Neutrophil (primary cell): ENCODE results near the gene MROH7.

Experiments used
- H3K27ac ChIP-seq: fragments of 200-600 bp; sonication (generic); 2 replicates; pipeline ENCODE4 v1.5.1; 2016; ENCODE audit warnings: mild to moderate bottlenecking, moderate library complexity
- H3K27me3 ChIP-seq: fragments of 200-600 bp; sonication (generic); 2 replicates; pipeline ENCODE4 v1.6.0; 2016; ENCODE audit warnings: mild to moderate bottlenecking
- H3K36me3 ChIP-seq: fragments of 200-600 bp; sonication (generic); 2 replicates; pipeline ENCODE4 v1.5.1; 2017
- H3K4me1 ChIP-seq, 2 experiments: fragments of 200-600 bp in 1 of 2; sonication (generic) in 1 of 2; 1 replicate in 1 of 2; 2 replicates in 1 of 2; pipeline versions ENCODE4 v1.5.1 to v1.6.1; 2013 to 2016; ENCODE audit warnings: low read depth in 1 of 2, low read length in 1 of 2, mild to moderate bottlenecking in 1 of 2, moderate library complexity in 1 of 2; ENCODE audit not compliant: control insufficient read depth in 1 of 2, insufficient read depth in 1 of 2
- H3K4me3 ChIP-seq, 2 experiments: fragments of 200-600 bp in 1 of 2; sonication (generic) in 1 of 2; 1 replicate in 1 of 2; 2 replicates in 1 of 2; pipeline ENCODE4 v1.5.1; 2013 to 2016; ENCODE audit warnings: low read depth in 1 of 2, low read length in 1 of 2, mild to moderate bottlenecking in 1 of 2, moderate library complexity in 1 of 2
- H3K9me3 ChIP-seq: fragments of 200-600 bp; sonication (generic); 2 replicates; pipeline ENCODE4 v1.5.1; 2016
- TF ChIP-seq, protein P1 (sequence below): fragments of 200-600 bp; sonication (generic); IDR thresholded peaks from 2 replicates; pipeline ENCODE4 v1.5.1; 2016; ENCODE audit warnings: antibody characterized with exemption

Gene MROH7

DNA sequence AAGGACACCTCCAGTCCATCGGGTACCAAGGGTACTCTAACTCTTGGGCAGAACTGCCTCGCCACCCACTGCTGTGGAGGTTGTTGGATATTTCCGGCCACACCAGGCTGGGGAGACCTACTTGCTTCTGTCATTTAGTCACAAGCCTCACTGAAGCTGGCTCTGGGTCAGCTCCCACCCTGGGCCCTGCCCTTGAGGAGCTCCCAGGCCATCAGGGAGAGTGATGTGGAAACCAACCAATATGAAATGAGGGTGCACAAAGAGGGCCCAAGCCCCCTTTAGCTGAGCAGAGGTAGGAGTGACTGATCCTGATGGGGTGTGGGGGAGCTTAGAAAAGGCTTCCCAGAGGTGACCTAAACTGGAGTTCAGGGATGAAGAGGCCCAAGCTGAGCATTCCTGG is 103.1 kb downstream of the MROH7 start:
- no peaks in the 10 kb centered on the region for H3K4me1 ChIP-seq
- no peaks in the 10 kb centered on the region for H3K9me3 ChIP-seq
- H3K36me3 ChIP-seq: peaks cover 41% of the 10 kb centered on the region
- H3K27me3 ChIP-seq: no peaks in the 10 kb centered on the region
- H3K27ac ChIP-seq: no peak overlapping the region
- TF ChIP-seq, protein P1, sequence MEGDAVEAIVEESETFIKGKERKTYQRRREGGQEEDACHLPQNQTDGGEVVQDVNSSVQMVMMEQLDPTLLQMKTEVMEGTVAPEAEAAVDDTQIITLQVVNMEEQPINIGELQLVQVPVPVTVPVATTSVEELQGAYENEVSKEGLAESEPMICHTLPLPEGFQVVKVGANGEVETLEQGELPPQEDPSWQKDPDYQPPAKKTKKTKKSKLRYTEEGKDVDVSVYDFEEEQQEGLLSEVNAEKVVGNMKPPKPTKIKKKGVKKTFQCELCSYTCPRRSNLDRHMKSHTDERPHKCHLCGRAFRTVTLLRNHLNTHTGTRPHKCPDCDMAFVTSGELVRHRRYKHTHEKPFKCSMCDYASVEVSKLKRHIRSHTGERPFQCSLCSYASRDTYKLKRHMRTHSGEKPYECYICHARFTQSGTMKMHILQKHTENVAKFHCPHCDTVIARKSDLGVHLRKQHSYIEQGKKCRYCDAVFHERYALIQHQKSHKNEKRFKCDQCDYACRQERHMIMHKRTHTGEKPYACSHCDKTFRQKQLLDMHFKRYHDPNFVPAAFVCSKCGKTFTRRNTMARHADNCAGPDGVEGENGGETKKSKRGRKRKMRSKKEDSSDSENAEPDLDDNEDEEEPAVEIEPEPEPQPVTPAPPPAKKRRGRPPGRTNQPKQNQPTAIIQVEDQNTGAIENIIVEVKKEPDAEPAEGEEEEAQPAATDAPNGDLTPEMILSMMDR: no peak
- H3K4me3 ChIP-seq: no peak overlapping the region

DNA sequence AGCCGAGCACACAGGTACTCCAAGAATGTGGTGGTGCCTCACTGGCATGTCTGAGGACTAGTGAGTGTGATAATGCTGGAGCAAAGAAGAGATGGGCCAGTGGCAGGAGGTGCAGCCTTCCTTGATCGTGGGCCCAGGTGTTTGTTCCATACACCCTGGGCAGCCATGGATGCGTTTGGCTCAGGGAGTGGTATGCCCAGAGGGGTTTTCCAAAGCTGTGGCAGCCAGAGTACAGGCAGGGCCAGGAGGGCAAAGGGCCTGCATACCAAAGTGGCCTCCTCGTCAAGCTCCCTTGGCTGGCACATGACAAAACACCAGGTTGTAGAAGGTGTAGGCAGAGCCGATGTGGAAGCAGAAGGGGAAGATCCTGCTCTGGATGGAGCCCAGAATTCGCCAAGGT is 103.7 kb downstream of the MROH7 start:
- Histone ChIP-seq H3K27ac (no peak overlapping the region), H3K4me3 (no peak overlapping the region), H3K4me1 (no peaks in the 10 kb centered on the region), H3K36me3 (peaks cover 35% of the 10 kb centered on the region), H3K27me3 (no peaks in the 10 kb centered on the region), H3K9me3 (no peaks in the 10 kb centered on the region)
- TF ChIP-seq, protein P1: no peak

DNA sequence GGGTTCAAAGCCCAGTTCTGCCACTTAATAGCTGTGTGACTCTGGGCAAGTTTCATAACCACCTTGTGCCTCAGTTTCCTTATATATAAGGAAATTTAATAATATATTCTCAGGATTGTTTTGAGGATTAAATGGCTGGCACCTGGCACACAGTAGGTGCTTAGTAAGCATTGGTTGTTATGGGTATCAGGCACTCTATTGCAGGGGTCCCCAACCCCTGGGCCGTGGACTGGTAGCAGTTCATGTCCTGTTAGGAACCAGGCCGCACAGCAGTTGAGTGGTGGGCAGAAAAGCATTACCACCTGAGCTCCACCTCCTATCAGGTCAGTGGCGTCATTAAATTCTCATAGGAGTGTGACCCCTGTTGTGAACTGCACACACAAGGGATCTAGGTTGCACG is 104.3 kb downstream of the MROH7 start:
- no peak overlapping the region for H3K4me3 ChIP-seq
- no peaks in the 10 kb centered on the region for H3K9me3 ChIP-seq
- TF ChIP-seq, protein P1: no peak
- H3K27me3 ChIP-seq: no peaks in the 10 kb centered on the region
- H3K27ac ChIP-seq: no peak overlapping the region
- peaks cover 29% of the 10 kb centered on the region for H3K36me3 ChIP-seq
- H3K4me1 ChIP-seq: no peaks in the 10 kb centered on the region

DNA sequence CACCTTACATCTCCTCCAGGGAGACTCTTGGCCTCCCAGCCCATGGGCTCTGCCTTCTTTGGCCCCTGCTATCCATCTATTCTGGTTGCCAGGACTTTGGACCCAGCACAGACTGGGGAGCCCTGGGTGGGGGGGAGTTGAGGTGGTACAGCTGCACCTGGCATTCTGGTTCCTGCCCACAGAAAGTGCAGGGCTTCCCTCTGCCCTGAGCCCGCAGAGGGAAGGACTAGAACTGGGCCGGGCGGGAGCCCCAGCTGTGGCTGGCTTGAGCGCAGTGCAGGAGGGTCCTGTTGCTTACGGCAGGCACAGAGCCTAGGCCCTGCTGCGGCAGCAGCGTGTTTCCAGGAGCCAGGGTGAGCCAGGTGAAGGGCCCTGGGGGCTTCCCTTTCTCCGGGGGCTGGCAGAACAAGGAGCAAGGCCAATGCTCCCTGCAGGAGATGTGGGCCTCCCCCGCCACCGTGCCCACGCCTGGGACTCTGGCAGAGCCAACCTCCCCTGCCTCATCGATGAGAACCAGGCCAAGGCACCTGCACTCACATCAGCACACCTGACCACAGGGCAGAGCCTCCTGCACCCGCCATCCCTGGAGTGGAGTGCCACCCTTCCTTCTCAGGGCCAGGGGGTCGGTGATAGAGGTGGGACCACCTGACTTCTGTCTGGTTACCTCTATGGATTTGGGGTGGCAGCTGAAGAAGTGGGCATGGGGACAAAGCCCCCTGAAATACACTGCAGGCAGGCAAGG is 106.7 kb downstream of the MROH7 start:
- Histone ChIP-seq H3K36me3 (peaks cover 5% of the 10 kb centered on the region), H3K27me3 (no peaks in the 10 kb centered on the region), H3K9me3 (no peaks in the 10 kb centered on the region), H3K27ac (no peak overlapping the region), H3K4me1 (no peaks in the 10 kb centered on the region), H3K4me3 (no peak overlapping the region)
- TF ChIP-seq, protein P1: no peak

- TF ChIP-seq, protein P1: no peak
- H3K4me3 ChIP-seq: no peak overlapping the region
- no peak overlapping the region for H3K27ac ChIP-seq
- no peaks in the 10 kb centered on the region for H3K4me1 ChIP-seq
- no peaks in the 10 kb centered on the region for H3K36me3 ChIP-seq
- H3K9me3 ChIP-seq: no peaks in the 10 kb centered on the region
- no peaks in the 10 kb centered on the region for H3K27me3 ChIP-seq
Observed at GRCh38 chr1:54750596-54750995, 109.0 kb downstream of the MROH7 start.
